GM10248 (cell line): ENCODE measurements around the gene ITGB7.

ENCODE experiments used
- CTCF ChIA-PET: fragments of 300-600 bp; sonication (Branson Sonifier 250); formaldehyde crosslinking; extraction: SDS; loops from one replicate; lab custom pipeline; 2021; ENCODE audit warnings: antibody characterized with exemption; lab: Yijun Ruan, JAX
- POLR2A ChIA-PET: fragments of 350-650 bp; sonication (Branson Sonifier 250); formaldehyde crosslinking; extraction: SDS; loops from one replicate; lab custom pipeline; 2020; ENCODE audit warnings: antibody characterized with exemption; lab: Yijun Ruan, JAX
- DNase-seq: peaks from one replicate; pipeline ENCODE4 v3.0.0; 2012; ENCODE audit errors: extremely low spot score
- TF ChIP-seq, protein P1 (sequence below): IDR thresholded peaks from 2 replicates; pipeline ENCODE4 v1.5.1; 2012; ENCODE audit warnings: mild to moderate bottlenecking, low read depth; ENCODE audit errors: extremely low read depth, missing control alignments, control extremely low read depth

ITGB7 gene

DNA sequence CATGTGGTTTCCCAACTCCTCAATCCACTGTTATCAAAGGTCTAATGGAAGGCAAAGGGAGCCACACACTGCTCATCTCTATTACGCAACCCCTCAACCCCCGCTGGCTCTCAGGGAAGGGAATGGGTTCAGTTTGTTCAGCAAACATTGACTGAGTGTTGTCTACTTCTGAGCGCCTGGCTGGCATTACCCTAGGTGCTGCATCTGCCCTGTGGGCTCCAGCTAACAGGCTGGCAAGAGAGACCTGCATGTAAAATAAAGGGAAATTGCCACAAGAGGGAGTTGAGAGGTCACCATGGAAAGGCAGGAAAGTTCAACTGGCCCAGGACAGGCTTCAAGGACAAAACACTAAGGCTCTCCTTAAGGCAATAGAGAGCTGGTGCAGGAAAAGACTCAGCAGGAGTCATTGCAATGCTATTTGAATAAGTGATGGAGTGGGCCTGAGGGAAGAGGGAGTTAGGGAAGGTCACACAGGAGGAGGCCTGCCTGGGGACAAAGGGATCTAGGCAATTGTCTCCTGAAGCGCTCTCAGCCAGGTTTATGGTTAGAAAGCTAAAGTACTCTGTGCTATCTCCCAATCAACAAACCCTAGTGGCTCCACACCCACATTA lies 32.1 kb downstream of the ITGB7 start:
- POLR2A ChIA-PET = no interaction called here
- TF ChIP-seq, protein P1, sequence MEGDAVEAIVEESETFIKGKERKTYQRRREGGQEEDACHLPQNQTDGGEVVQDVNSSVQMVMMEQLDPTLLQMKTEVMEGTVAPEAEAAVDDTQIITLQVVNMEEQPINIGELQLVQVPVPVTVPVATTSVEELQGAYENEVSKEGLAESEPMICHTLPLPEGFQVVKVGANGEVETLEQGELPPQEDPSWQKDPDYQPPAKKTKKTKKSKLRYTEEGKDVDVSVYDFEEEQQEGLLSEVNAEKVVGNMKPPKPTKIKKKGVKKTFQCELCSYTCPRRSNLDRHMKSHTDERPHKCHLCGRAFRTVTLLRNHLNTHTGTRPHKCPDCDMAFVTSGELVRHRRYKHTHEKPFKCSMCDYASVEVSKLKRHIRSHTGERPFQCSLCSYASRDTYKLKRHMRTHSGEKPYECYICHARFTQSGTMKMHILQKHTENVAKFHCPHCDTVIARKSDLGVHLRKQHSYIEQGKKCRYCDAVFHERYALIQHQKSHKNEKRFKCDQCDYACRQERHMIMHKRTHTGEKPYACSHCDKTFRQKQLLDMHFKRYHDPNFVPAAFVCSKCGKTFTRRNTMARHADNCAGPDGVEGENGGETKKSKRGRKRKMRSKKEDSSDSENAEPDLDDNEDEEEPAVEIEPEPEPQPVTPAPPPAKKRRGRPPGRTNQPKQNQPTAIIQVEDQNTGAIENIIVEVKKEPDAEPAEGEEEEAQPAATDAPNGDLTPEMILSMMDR = peak; percentile 18
- peak; percentile 24 for DNase-seq
- CTCF ChIA-PET = interaction anchor here (1.1 to 16.2 kb wide), 7 partner anchors 12 to 146 kb away, joined by 3 to 147 read pairs (median 5); partner anchors contain the start of gene AAAS

DNA sequence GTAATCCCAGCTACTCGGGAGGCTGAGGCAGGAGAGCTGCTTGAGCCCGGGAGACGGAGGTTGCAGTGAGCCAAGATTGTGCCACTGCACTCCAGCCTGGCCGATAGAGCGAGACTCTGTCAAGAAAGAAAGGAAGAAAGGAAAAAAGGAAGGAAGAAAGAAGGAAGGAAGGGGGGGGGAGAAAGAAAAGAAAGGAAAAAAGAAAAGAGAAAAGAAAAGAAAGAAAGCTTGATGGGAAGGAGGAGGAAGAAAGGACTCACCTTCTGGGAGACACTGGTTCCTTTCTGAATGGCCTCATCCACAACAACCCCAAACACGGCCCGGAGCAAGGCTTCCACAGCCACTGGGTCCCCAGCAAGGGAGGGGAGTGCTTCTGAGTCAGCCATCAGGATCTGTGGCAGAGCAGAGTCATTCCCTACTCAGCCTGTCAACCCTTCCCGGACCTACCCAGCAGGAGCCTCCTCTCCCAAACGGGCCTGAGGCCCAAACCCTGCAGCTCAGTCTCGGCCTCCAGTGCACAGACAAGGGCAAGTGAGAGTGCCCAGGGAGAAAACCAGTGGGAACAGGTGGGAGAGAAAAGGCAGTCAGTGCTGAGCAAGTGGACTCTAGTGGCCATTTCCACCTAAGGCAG lies 33.9 kb downstream of the ITGB7 start:
- no peak for DNase-seq

DNA sequence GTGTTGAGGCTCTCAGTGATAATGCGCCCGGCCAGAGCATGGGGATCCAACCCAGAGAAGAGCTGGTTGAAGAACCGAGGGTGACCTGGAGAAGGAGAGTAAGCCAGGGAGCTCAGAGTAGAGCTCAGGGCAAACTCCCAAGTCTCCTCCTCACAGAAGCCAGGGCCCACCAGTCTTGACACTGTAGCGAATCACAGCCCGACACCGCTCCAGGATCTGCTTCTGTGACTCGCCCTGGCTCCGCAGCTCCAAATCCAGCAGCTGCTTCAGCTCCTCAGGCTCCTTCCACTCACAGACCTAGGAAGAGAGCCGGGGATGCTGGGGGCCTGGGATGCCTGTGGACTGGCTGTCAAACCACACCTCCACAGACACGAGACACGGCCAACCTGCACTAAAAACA lies 34.7 kb downstream of the ITGB7 start:
- DNase-seq = no peak
- ChIA-PET CTCF (interaction anchor here (2.2 to 16.2 kb wide), 4 partner anchors 12 to 107 kb away, joined by 5 to 147 read pairs (median 8); no protein-coding TSS in a partner anchor), POLR2A (no interaction called here)
- TF ChIP-seq, protein P1 = no peak

More for the DNA sequence above, 33.9 kb downstream of the ITGB7 start:
- ChIA-PET CTCF (interaction anchor here (1.2 to 16.2 kb wide), 5 partner anchors 13 to 172 kb away, joined by 3 to 147 read pairs (median 5); no protein-coding TSS in a partner anchor), POLR2A (no interaction called here)
- TF ChIP-seq, protein P1 = no peak

DNA sequence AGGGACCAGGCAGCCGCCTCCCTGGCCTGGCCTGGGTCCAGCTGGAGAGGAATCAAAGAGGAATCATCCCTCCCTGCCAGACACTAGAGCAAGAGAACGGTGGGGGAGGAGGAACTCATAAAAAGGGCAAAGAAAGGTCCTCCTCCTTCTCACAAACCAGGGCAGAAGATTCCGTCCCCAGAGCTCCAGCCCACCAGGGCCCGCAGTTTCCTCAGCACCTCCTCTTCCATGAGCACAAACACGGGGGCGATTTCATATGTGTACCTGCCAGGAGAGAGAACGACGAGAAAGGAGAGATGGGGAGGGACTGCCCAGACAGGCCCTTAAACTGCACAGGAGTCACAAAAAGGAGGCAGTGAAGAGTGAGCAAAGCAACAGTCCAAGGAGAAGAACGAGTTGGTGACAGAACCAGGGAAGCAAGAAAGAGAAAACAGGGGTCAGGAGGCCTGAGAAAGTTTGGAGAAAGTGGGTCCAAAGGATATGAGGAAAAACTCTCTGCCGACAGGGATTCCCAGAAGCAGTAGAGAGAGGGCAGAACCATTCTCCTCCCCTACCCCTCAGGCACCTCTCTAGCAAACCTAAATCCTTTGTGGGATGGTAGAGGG lies 35.2 kb downstream of the ITGB7 start:
- POLR2A ChIA-PET = no interaction called here
- CTCF ChIA-PET = interaction anchor here (1.1 to 16.2 kb wide), 6 partner anchors 11 to 150 kb away, joined by 3 to 147 read pairs (median 6); partner anchors contain the start of gene AAAS
- TF ChIP-seq, protein P1 = no peak
- DNase-seq = no peak

DNA sequence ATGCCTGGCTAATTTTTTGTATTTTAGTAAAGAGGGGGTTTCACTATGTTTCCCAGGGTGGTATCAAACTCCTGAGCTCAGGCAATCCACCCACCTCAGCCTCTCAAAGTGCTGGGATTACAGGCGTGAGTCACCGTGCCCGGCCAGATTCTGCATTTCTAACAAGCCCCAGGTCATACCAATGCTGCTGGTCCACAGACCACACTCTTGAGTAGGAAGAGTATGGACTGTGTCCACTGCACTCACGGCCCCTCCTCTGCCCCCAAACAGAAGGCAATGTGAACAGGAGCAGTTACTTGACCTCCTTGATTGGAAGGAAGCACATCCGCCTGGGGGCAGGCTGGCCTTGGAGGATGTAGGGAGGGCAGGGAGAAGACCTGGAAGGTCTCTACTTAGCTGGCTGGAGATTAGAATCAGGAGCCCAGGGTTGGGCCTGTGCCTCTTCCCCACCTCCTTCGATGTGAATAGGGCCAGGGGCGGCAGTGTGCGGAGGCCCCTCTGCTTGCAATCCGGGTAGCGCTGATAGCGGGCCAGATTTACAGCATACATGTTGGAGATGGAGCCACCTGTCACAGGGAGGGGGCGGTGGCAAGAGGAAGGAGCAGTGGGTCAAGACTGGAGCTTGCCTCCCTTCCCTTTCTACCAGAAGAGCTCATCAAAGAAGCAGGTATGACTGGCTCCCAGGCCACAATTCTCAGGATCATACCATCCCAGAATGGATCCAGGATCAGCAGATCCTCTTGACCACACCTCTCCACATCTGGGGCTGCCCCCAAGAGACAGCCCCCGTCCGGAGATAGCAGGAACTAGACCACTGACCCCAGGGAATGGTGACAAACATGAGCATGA lies 36.0 kb downstream of the ITGB7 start:
- ChIA-PET CTCF (interaction anchor here (1.1 to 16.2 kb wide), 7 partner anchors 11 to 150 kb away, joined by 3 to 147 read pairs (median 5); partner anchors contain the start of gene AAAS), POLR2A (interaction anchor here (0.6 kb wide), 1 partner anchor 16 kb away, joined by 4 read pairs; no protein-coding TSS in a partner anchor)
- DNase-seq = no peak
- TF ChIP-seq, protein P1 = no peak
